HepG2 (cell line): ENCODE data around the gene TRAP1. TPM values are rescaled to one million over a fixed set of nuclear protein-coding genes. Genes with fewer than 3 reads are reported as not detected.

Experiments
- BATF2 ChIP-seq: sonication (generic); formaldehyde crosslinking; IDR thresholded peaks from 2 replicates; pipeline ENCODE4 v1.8.0; 2022; ENCODE audit warnings: mild to moderate bottlenecking, missing genetic modification reagents, moderate library complexity
- ELK4 ChIP-seq: sonication (generic); formaldehyde crosslinking; IDR thresholded peaks from 2 replicates; pipeline ENCODE4 v1.9.0; 2021; ENCODE audit warnings: missing genetic modification reagents, borderline replicate concordance
- FOXJ3 ChIP-seq: sonication (generic); formaldehyde crosslinking; IDR thresholded peaks from 2 replicates; pipeline ENCODE4 v1.4.0; 2020; ENCODE audit warnings: missing genetic modification reagents, mild to moderate bottlenecking, borderline replicate concordance
- HES4 ChIP-seq: sonication (generic); formaldehyde crosslinking; IDR thresholded peaks from 2 replicates; pipeline ENCODE4 v1.9.0; 2021; ENCODE audit warnings: mild to moderate bottlenecking, missing genetic modification reagents, borderline replicate concordance
- HIVEP1 ChIP-seq: sonication (generic); formaldehyde crosslinking; IDR thresholded peaks from 2 replicates; pipeline ENCODE4 v1.4.0; 2020; ENCODE audit warnings: mild to moderate bottlenecking, missing genetic modification reagents
- HNRNPLL ChIP-seq: fragments of 200-400 bp; formaldehyde crosslinking; IDR thresholded peaks from 2 replicates; pipeline ENCODE4 v1.6.1; 2017; ENCODE audit warnings: mild to moderate bottlenecking, low read depth, low read length; ENCODE audit not compliant: poor library complexity, severe bottlenecking
- IRF1 ChIP-seq: sonication (generic); formaldehyde crosslinking; IDR thresholded peaks from 2 replicates; pipeline ENCODE4 v1.4.0; 2020; ENCODE audit warnings: low read depth, mild to moderate bottlenecking, missing genetic modification reagents
- KAT2B ChIP-seq: fragments of 150-350 bp; IDR thresholded peaks from 2 replicates; pipeline ENCODE4 v1.6.1; 2014; ENCODE audit warnings: low read depth, low read length, borderline replicate concordance
- KLF6 ChIP-seq: IDR thresholded peaks from 2 replicates; pipeline ENCODE4 v1.8.0; 2016; ENCODE audit warnings: missing biosample characterization, missing genetic modification reagents
- MLXIP ChIP-seq: sonication (generic); formaldehyde crosslinking; IDR thresholded peaks from 2 replicates; pipeline ENCODE4 v1.9.0; 2021; ENCODE audit warnings: missing genetic modification reagents, borderline replicate concordance
- MXD4 ChIP-seq: IDR thresholded peaks from 2 replicates; pipeline ENCODE4 v1.6.1; 2016; ENCODE audit warnings: mild to moderate bottlenecking, missing biosample characterization, missing genetic modification reagents
- NAIF1 ChIP-seq: sonication (generic); formaldehyde crosslinking; IDR thresholded peaks from 2 replicates; pipeline ENCODE4 v1.5.0; 2020; ENCODE audit warnings: mild to moderate bottlenecking, missing genetic modification reagents, borderline replicate concordance
- PLRG1 ChIP-seq: fragments of 450-650 bp; conservative IDR thresholded peaks from 2 replicates; pipeline ENCODE4 v1.6.1; 2016
- SAFB2 ChIP-seq: sonication (generic); formaldehyde crosslinking; IDR thresholded peaks from 2 replicates; pipeline ENCODE4 v1.5.1; 2020; ENCODE audit warnings: missing genetic modification reagents, low read depth, mild to moderate bottlenecking, borderline replicate concordance
- SNAI1 ChIP-seq: sonication (generic); formaldehyde crosslinking; IDR thresholded peaks from 2 replicates; pipeline ENCODE4 v1.5.0; 2020; ENCODE audit warnings: mild to moderate bottlenecking, missing genetic modification reagents, borderline replicate concordance
- SRF ChIP-seq: IDR thresholded peaks from 2 replicates; pipeline ENCODE4 v1.6.1; 2011; ENCODE audit warnings: mild to moderate bottlenecking, low read depth, low read length, moderate library complexity
- TAF1 ChIP-seq: sonication (generic); formaldehyde crosslinking; IDR thresholded peaks from 2 replicates; pipeline ENCODE4 v1.4.0; 2020; ENCODE audit warnings: missing genetic modification reagents
- TAF15 ChIP-seq: fragments of 200-400 bp; formaldehyde crosslinking; IDR thresholded peaks from one replicate; pipeline ENCODE4 v1.6.1; 2018; ENCODE audit warnings: mild to moderate bottlenecking, low read depth, low read length; ENCODE audit not compliant: poor library complexity, severe bottlenecking
- WIZ ChIP-seq: sonication (generic); formaldehyde crosslinking; IDR thresholded peaks from 2 replicates; pipeline ENCODE4 v1.5.1; 2020; ENCODE audit warnings: mild to moderate bottlenecking, missing genetic modification reagents
- ZBTB43 ChIP-seq: sonication (generic); formaldehyde crosslinking; conservative IDR thresholded peaks from 2 replicates; pipeline ENCODE4 v1.4.0; 2020; ENCODE audit warnings: missing genetic modification reagents
- ZNF331 ChIP-seq: sonication (generic); formaldehyde crosslinking; IDR thresholded peaks from 2 replicates; pipeline ENCODE4 v1.4.0; 2020; ENCODE audit warnings: missing genetic modification reagents
- ZNF446 ChIP-seq: sonication (generic); formaldehyde crosslinking; IDR thresholded peaks from 2 replicates; pipeline ENCODE4 v1.5.0; 2020; ENCODE audit warnings: mild to moderate bottlenecking, missing genetic modification reagents
- ZNF761 ChIP-seq: sonication (generic); formaldehyde crosslinking; conservative IDR thresholded peaks from 2 replicates; pipeline ENCODE4 v1.4.0; 2020; ENCODE audit warnings: mild to moderate bottlenecking, missing genetic modification reagents
- ZNF780A ChIP-seq: sonication (generic); formaldehyde crosslinking; IDR thresholded peaks from 2 replicates; pipeline ENCODE4 v1.8.0; 2022; ENCODE audit warnings: mild to moderate bottlenecking, missing genetic modification reagents, moderate library complexity
- ZSCAN29 ChIP-seq: sonication (generic); formaldehyde crosslinking; conservative IDR thresholded peaks from 2 replicates; pipeline ENCODE4 v1.4.0; 2020; ENCODE audit warnings: mild to moderate bottlenecking, missing genetic modification reagents
- polyA plus RNA-seq, 8 experiments: library from polyadenylated mRNA; depleted of rRNA in 3 of 8; stranded (reverse) in 7 of 8; unstranded in 1 of 8; fragments of >200 nt; fragmentation: Illumina TruSeq in 4 of 8; extraction: Trizol in 4 of 8; gene quantifications; 2 replicates each; pipeline versions ENCODE4 v1.2.1 to v1.2.3, GENCODE V29; 2011 to 2016; ENCODE audit warnings: low read depth in 4 of 8, missing spikeins in 1 of 8, mixed read lengths in 1 of 8; ENCODE audit not compliant: insufficient read depth in 1 of 8
- total RNA-seq, 5 experiments: library from RNA; depleted of rRNA; stranded (reverse); fragments of >200 nt; fragmentation: Illumina TruSeq; extraction: Trizol; gene quantifications; 2 replicates each; pipeline ENCODE4 v1.2.3, GENCODE V29; 2016; ENCODE audit warnings: low read depth in 1 of 5

The TRAP1 gene
- total and polyA plus RNA-seq, 2 of the 13 experiments (the other 11 are each of a cell fraction or from before 2014, with no cell fraction given) = 127 to 240 TPM

GRCh38 chr16:3646348-3646920 lies 70.9 kb downstream of the TRAP1 start (continued):
- no peak for TF ChIP-seq KLF6
- TF ChIP-seq TAF1 = no peak
- no peak for TF ChIP-seq ZNF446 (CRISPR knock-in tag)
- TF ChIP-seq WIZ (CRISPR knock-in tag) = no peak
- TF ChIP-seq PLRG1 = no peak
- TF ChIP-seq HNRNPLL = no peak
- no peak for TF ChIP-seq ZSCAN29 (CRISPR knock-in tag)
- TF ChIP-seq IRF1 (CRISPR knock-in tag) = no peak
- no peak for TF ChIP-seq FOXJ3
- no peak for TF ChIP-seq ZBTB43 (CRISPR knock-in tag)
- TF ChIP-seq MXD4 (CRISPR knock-in tag) = no peak
- no peak for TF ChIP-seq NAIF1 (CRISPR knock-in tag)
- no peak for TF ChIP-seq ZNF331 (CRISPR knock-in tag)
- TF ChIP-seq MLXIP (CRISPR knock-in tag) = no peak
- no peak for TF ChIP-seq BATF2 (CRISPR knock-in tag)
- no peak for TF ChIP-seq KAT2B
- no peak for TF ChIP-seq SNAI1 (CRISPR knock-in tag)
- no peak for TF ChIP-seq HIVEP1
- TF ChIP-seq ZNF761 (CRISPR knock-in tag) = no peak
- TF ChIP-seq SAFB2 (CRISPR knock-in tag) = no peak
- TF ChIP-seq ELK4 (CRISPR knock-in tag) = no peak
- TF ChIP-seq ZNF780A = no peak
- TF ChIP-seq TAF15 = no peak
- no peak for TF ChIP-seq SRF
- TF ChIP-seq HES4 (CRISPR knock-in tag) = no peak
